Measurements from ENCODE around the gene ATG16L1.

Gene ATG16L1

GRCh38 chr2:233247116-233247515 lies 4.4 kb upstream of the ATG16L1 start:
- peaks cover 3% of the 10 kb centered on the region for H3K4me1 ChIP-seq (ENCODE audit: control insufficient read depth, insufficient read depth, low read length)
- no peaks in the 10 kb centered on the region for H3K9me3 ChIP-seq (replicated peaks; ENCODE audit: low read length)
- no peak overlapping the region for H3K4me2 ChIP-seq (ENCODE audit: low read length)

GRCh38 chr2:233247744-233248143 lies 3.7 kb upstream of the ATG16L1 start:
- peaks cover 5% of the 10 kb centered on the region for H3K4me1 ChIP-seq (ENCODE audit: control insufficient read depth, insufficient read depth, low read length)

More at GRCh38 chr2:233247116-233247515, 4.4 kb upstream of the ATG16L1 start:
- Histone ChIP-seq H3K4me3 (ENCODE audit: low read length) (no peak overlapping the region), H3K9ac (ENCODE audit: low read depth, low read length) (no peak overlapping the region), H3K36me3 (ENCODE audit: insufficient read depth, low read length) (no peaks in the 10 kb centered on the region), H3K27me3 (ENCODE audit: control insufficient read depth, insufficient read depth, low read length) (peaks cover 5% of the 10 kb centered on the region)

GRCh38 chr2:233248999-233249398 lies 2.5 kb upstream of the ATG16L1 start:
- H3K4me2 ChIP-seq (ENCODE audit: low read length), result no peak overlapping the region
- H3K4me3 ChIP-seq (ENCODE audit: low read length), result no peak overlapping the region
- H3K27me3 ChIP-seq (ENCODE audit: control insufficient read depth, insufficient read depth, low read length), result peaks cover 5% of the 10 kb centered on the region
- peaks cover 16% of the 10 kb centered on the region for H3K4me1 ChIP-seq (ENCODE audit: control insufficient read depth, insufficient read depth, low read length)
- H3K36me3 ChIP-seq (ENCODE audit: insufficient read depth, low read length), result no peaks in the 10 kb centered on the region
- no peak overlapping the region for H3K9ac ChIP-seq (ENCODE audit: low read depth, low read length)
- H3K9me3 ChIP-seq (replicated peaks; ENCODE audit: low read length), result no peaks in the 10 kb centered on the region

More at GRCh38 chr2:233247744-233248143, 3.7 kb upstream of the ATG16L1 start:
- Histone ChIP-seq H3K4me2 (ENCODE audit: low read length) (no peak overlapping the region), H3K4me3 (ENCODE audit: low read length) (no peak overlapping the region), H3K9ac (ENCODE audit: low read depth, low read length) (no peak overlapping the region), H3K36me3 (ENCODE audit: insufficient read depth, low read length) (no peaks in the 10 kb centered on the region), H3K27me3 (ENCODE audit: control insufficient read depth, insufficient read depth, low read length) (peaks cover 5% of the 10 kb centered on the region), H3K9me3 (replicated peaks; ENCODE audit: low read length) (no peaks in the 10 kb centered on the region)

GRCh38 chr2:233250568-233250967 lies 905 bp upstream of the ATG16L1 start:
- H3K4me3 ChIP-seq (ENCODE audit: low read length), result no peak overlapping the region
- H3K27me3 ChIP-seq (ENCODE audit: control insufficient read depth, insufficient read depth, low read length), result no peaks in the 10 kb centered on the region
- H3K4me1 ChIP-seq (ENCODE audit: control insufficient read depth, insufficient read depth, low read length), result peaks cover 19% of the 10 kb centered on the region
- no peak overlapping the region for H3K4me2 ChIP-seq (ENCODE audit: low read length)
- no peaks in the 10 kb centered on the region for H3K36me3 ChIP-seq (ENCODE audit: insufficient read depth, low read length)
- no peak overlapping the region for H3K9ac ChIP-seq (ENCODE audit: low read depth, low read length)
- H3K9me3 ChIP-seq (replicated peaks; ENCODE audit: low read length), result no peaks in the 10 kb centered on the region

GRCh38 chr2:233250985-233251305 lies 528 bp upstream of the ATG16L1 start:
- peak overlapping the region; percentile 48 for H3K4me3 ChIP-seq (ENCODE audit: low read length)
- peaks cover 3% of the 10 kb centered on the region for H3K36me3 ChIP-seq (ENCODE audit: insufficient read depth, low read length)
- peak overlapping the region; percentile 59 for H3K4me2 ChIP-seq (ENCODE audit: low read length)
- peaks cover 19% of the 10 kb centered on the region for H3K4me1 ChIP-seq (ENCODE audit: control insufficient read depth, insufficient read depth, low read length)
- peak overlapping the region; percentile 56 for H3K9ac ChIP-seq (ENCODE audit: low read depth, low read length)
- no peaks in the 10 kb centered on the region for H3K27me3 ChIP-seq (ENCODE audit: control insufficient read depth, insufficient read depth, low read length)
- H3K9me3 ChIP-seq (replicated peaks; ENCODE audit: low read length), result no peaks in the 10 kb centered on the region

GRCh38 chr2:233252227-233252626 lies 754 bp downstream of the ATG16L1 start:
- peak overlapping the region; percentile 87 for H3K4me2 ChIP-seq (ENCODE audit: low read length)
- peaks cover 19% of the 10 kb centered on the region for H3K4me1 ChIP-seq (ENCODE audit: control insufficient read depth, insufficient read depth, low read length)
- H3K9me3 ChIP-seq (replicated peaks; ENCODE audit: low read length), result no peaks in the 10 kb centered on the region
- peaks cover 14% of the 10 kb centered on the region for H3K36me3 ChIP-seq (ENCODE audit: insufficient read depth, low read length)
- H3K4me3 ChIP-seq (ENCODE audit: low read length), result peak overlapping the region; percentile 93
- no peaks in the 10 kb centered on the region for H3K27me3 ChIP-seq (ENCODE audit: control insufficient read depth, insufficient read depth, low read length)
- H3K9ac ChIP-seq (ENCODE audit: low read depth, low read length), result peak overlapping the region; percentile 89

GRCh38 chr2:233255151-233255550 lies 3.7 kb downstream of the ATG16L1 start:
- H3K9me3 ChIP-seq (replicated peaks; ENCODE audit: low read length), result no peaks in the 10 kb centered on the region
- no peaks in the 10 kb centered on the region for H3K27me3 ChIP-seq (ENCODE audit: control insufficient read depth, insufficient read depth, low read length)
- peaks cover 37% of the 10 kb centered on the region for H3K36me3 ChIP-seq (ENCODE audit: insufficient read depth, low read length)
- H3K4me2 ChIP-seq (ENCODE audit: low read length), result no peak overlapping the region
- H3K4me1 ChIP-seq (ENCODE audit: control insufficient read depth, insufficient read depth, low read length), result peaks cover 17% of the 10 kb centered on the region
- no peak overlapping the region for H3K9ac ChIP-seq (ENCODE audit: low read depth, low read length)
- H3K4me3 ChIP-seq (ENCODE audit: low read length), result no peak overlapping the region

GRCh38 chr2:233256048-233256447 lies 4.6 kb downstream of the ATG16L1 start:
- peaks cover 43% of the 10 kb centered on the region for H3K36me3 ChIP-seq (ENCODE audit: insufficient read depth, low read length)
- no peaks in the 10 kb centered on the region for H3K9me3 ChIP-seq (replicated peaks; ENCODE audit: low read length)
- no peak overlapping the region for H3K4me2 ChIP-seq (ENCODE audit: low read length)
- H3K4me3 ChIP-seq (ENCODE audit: low read length), result no peak overlapping the region
- H3K4me1 ChIP-seq (ENCODE audit: control insufficient read depth, insufficient read depth, low read length), result peaks cover 17% of the 10 kb centered on the region
- H3K27me3 ChIP-seq (ENCODE audit: control insufficient read depth, insufficient read depth, low read length), result no peaks in the 10 kb centered on the region
- no peak overlapping the region for H3K9ac ChIP-seq (ENCODE audit: low read depth, low read length)

- no peak overlapping the region for H3K4me2 ChIP-seq (ENCODE audit: low read length)
- peaks cover 9% of the 10 kb centered on the region for H3K4me1 ChIP-seq (ENCODE audit: control insufficient read depth, insufficient read depth, low read length)
- H3K36me3 ChIP-seq (ENCODE audit: insufficient read depth, low read length), result peaks cover 60% of the 10 kb centered on the region
- no peaks in the 10 kb centered on the region for H3K9me3 ChIP-seq (replicated peaks; ENCODE audit: low read length)
- H3K27me3 ChIP-seq (ENCODE audit: control insufficient read depth, insufficient read depth, low read length), result no peaks in the 10 kb centered on the region
- no peak overlapping the region for H3K4me3 ChIP-seq (ENCODE audit: low read length)
- H3K9ac ChIP-seq (ENCODE audit: low read depth, low read length), result no peak overlapping the region
These were observed 6.7 kb downstream of the ATG16L1 start for GRCh38 chr2:233258211-233258610.

- H3K4me2 ChIP-seq (ENCODE audit: low read length), result no peak overlapping the region
- H3K4me3 ChIP-seq (ENCODE audit: low read length), result no peak overlapping the region
- no peak overlapping the region for H3K9ac ChIP-seq (ENCODE audit: low read depth, low read length)
- H3K27me3 ChIP-seq (ENCODE audit: control insufficient read depth, insufficient read depth, low read length), result no peaks in the 10 kb centered on the region
- H3K4me1 ChIP-seq (ENCODE audit: control insufficient read depth, insufficient read depth, low read length), result no peaks in the 10 kb centered on the region
- H3K36me3 ChIP-seq (ENCODE audit: insufficient read depth, low read length), result peaks cover 75% of the 10 kb centered on the region
- no peaks in the 10 kb centered on the region for H3K9me3 ChIP-seq (replicated peaks; ENCODE audit: low read length)
These were observed 8.3 kb downstream of the ATG16L1 start for GRCh38 chr2:233259730-233260129.

GRCh38 chr2:233260661-233261060 lies 9.2 kb downstream of the ATG16L1 start:
- Histone ChIP-seq H3K27me3 (ENCODE audit: control insufficient read depth, insufficient read depth, low read length) (no peaks in the 10 kb centered on the region), H3K9me3 (replicated peaks; ENCODE audit: low read length) (no peaks in the 10 kb centered on the region), H3K4me2 (ENCODE audit: low read length) (no peak overlapping the region), H3K36me3 (ENCODE audit: insufficient read depth, low read length) (peaks cover 80% of the 10 kb centered on the region), H3K9ac (ENCODE audit: low read depth, low read length) (no peak overlapping the region), H3K4me3 (ENCODE audit: low read length) (no peak overlapping the region), H3K4me1 (ENCODE audit: control insufficient read depth, insufficient read depth, low read length) (no peaks in the 10 kb centered on the region)

GRCh38 chr2:233261819-233262555 lies 10.5 kb downstream of the ATG16L1 start:
- H3K9me3 ChIP-seq (replicated peaks; ENCODE audit: low read length), result no peaks in the 10 kb centered on the region
- H3K27me3 ChIP-seq (ENCODE audit: control insufficient read depth, insufficient read depth, low read length), result no peaks in the 10 kb centered on the region
- H3K9ac ChIP-seq (ENCODE audit: low read depth, low read length), result no peak overlapping the region
- no peaks in the 10 kb centered on the region for H3K4me1 ChIP-seq (ENCODE audit: control insufficient read depth, insufficient read depth, low read length)
- no peak overlapping the region for H3K4me3 ChIP-seq (ENCODE audit: low read length)
- no peak overlapping the region for H3K4me2 ChIP-seq (ENCODE audit: low read length)
- H3K36me3 ChIP-seq (ENCODE audit: insufficient read depth, low read length), result peaks cover 81% of the 10 kb centered on the region
